Common myeloid progenitor, CD34-positive (primary cell): Measurements from ENCODE around the gene SAMD5.

Source experiments
- CTCF ChIA-PET: fragments of 350-600 bp; sonication (Branson Sonifier 250); formaldehyde crosslinking; loops from one replicate; lab custom pipeline; 2021; ENCODE audit warnings: antibody characterized with exemption; lab: Charles Lee
- POLR2A ChIA-PET: fragments of 350-600 bp; sonication (Branson Sonifier 250); formaldehyde crosslinking; loops from one replicate; lab custom pipeline; 2021; ENCODE audit warnings: antibody characterized with exemption; lab: Charles Lee
- DNase-seq, 3 donors: peaks; one replicate each; pipeline versions ENCODE4 v3.0.0 to v3.0.0-alpha.2; 2013
- H3K27ac ChIP-seq, 2 experiments: 1 replicate in 1 of 2; 2 replicates in 1 of 2; pipeline ENCODE4 v1.7.0; 2013; ENCODE audit warnings: inconsistent platforms in 2 of 2, low read length in 2 of 2, mild to moderate bottlenecking in 2 of 2, low read depth in 1 of 2, moderate library complexity in 1 of 2; ENCODE audit not compliant: severe bottlenecking in 2 of 2, insufficient read depth in 1 of 2, poor library complexity in 1 of 2
- H3K27me3 ChIP-seq, 5 experiments: replicated peaks in 2 of 5; 1 replicate in 3 of 5; 2 replicates in 2 of 5; pipeline versions ENCODE4 v1.6.1 to v1.7.0; 2013; ENCODE audit warnings: low read length in 4 of 5, mild to moderate bottlenecking in 2 of 5, moderate library complexity in 2 of 5, inconsistent platforms in 1 of 5; ENCODE audit not compliant: insufficient read depth in 5 of 5, control insufficient read depth in 4 of 5
- H3K36me3 ChIP-seq, 4 experiments: 1 replicate in 2 of 4; 2 replicates in 2 of 4; pipeline versions ENCODE4 v1.6.1 to v1.7.0; 2013; ENCODE audit warnings: low read length in 3 of 4, control low read depth in 1 of 4, mild to moderate bottlenecking in 1 of 4; ENCODE audit not compliant: control insufficient read depth in 4 of 4, insufficient read depth in 4 of 4
- H3K4me1 ChIP-seq, 4 experiments: 1 replicate in 3 of 4; 2 replicates in 1 of 4; pipeline versions ENCODE4 v1.6.1 to v1.7.1; 2013; ENCODE audit warnings: low read length in 3 of 4, mild to moderate bottlenecking in 3 of 4, control low read depth in 1 of 4, inconsistent platforms in 1 of 4, moderate library complexity in 1 of 4; ENCODE audit not compliant: control insufficient read depth in 4 of 4, insufficient read depth in 4 of 4; ENCODE audit errors: control extremely low read depth in 1 of 4
- H3K4me3 ChIP-seq, 7 experiments: 1 replicate in 4 of 7; 2 replicates in 3 of 7; pipeline versions ENCODE4 v1.5.1 to v1.7.0; 2013; ENCODE audit warnings: mild to moderate bottlenecking in 7 of 7, low read length in 6 of 7, moderate library complexity in 6 of 7, inconsistent platforms in 2 of 7, low read depth in 2 of 7, control low read depth in 1 of 7; ENCODE audit not compliant: insufficient read depth in 4 of 7, control insufficient read depth in 1 of 7; ENCODE audit errors: extremely low read depth in 1 of 7
- H3K9me3 ChIP-seq, 5 experiments: 1 replicate in 4 of 5; 2 replicates in 1 of 5; pipeline versions ENCODE4 v1.6.1 to v1.7.1; 2013; ENCODE audit warnings: low read length in 4 of 5, mild to moderate bottlenecking in 2 of 5, inconsistent platforms in 1 of 5, low read depth in 1 of 5, moderate library complexity in 1 of 5; ENCODE audit not compliant: control insufficient read depth in 4 of 5, insufficient read depth in 2 of 5; ENCODE audit errors: control extremely low read depth in 1 of 5
- WGBS: methylation state at CpG from one replicate; pipeline ENCODE4 v1.1.5; 2013; ENCODE audit not compliant: insufficient coverage; 5-methylcytosine and 5-hydroxymethylcytosine counted together

The SAMD5 gene

GRCh38 chr6:147561726-147562125, 53.2 kb downstream of the SAMD5 start:
- POLR2A ChIA-PET = no interaction called here
- Histone ChIP-seq H3K9me3 (peaks cover 0 to 3% (median 0%) of the 10 kb centered on the region in 5 experiments), H3K27me3 (peaks cover 0 to 39% (median 12%) of the 10 kb centered on the region in 5 experiments), H3K27ac (no peak overlapping the region), H3K36me3 (no peaks in the 10 kb centered on the region), H3K4me1 (no peaks in the 10 kb centered on the region), H3K4me3 (no peak overlapping the region)
- no peak for DNase-seq
- CTCF ChIA-PET = no interaction called here
- WGBS = 89% methylated on average over 6 of the region's 6 CpGs

- Histone ChIP-seq H3K27ac (no peak overlapping the region), H3K4me3 (no peak overlapping the region), H3K36me3 (no peaks in the 10 kb centered on the region), H3K4me1 (no peaks in the 10 kb centered on the region), H3K27me3 (peaks cover 0 to 34% (median 14%) of the 10 kb centered on the region in 5 experiments), H3K9me3 (no peaks in the 10 kb centered on the region)
- POLR2A ChIA-PET = no interaction called here
- no CpG with 5 or more reads among the region's 2 CpGs for WGBS
- no peak for DNase-seq
- CTCF ChIA-PET = no interaction called here
These were observed 55.0 kb downstream of the SAMD5 start for GRCh38 chr6:147563472-147563871.

- H3K9me3 ChIP-seq = no peaks in the 10 kb centered on the region
- peaks cover 0 to 23% (median 11%) of the 10 kb centered on the region in 5 experiments for H3K27me3 ChIP-seq
- ChIA-PET POLR2A (no interaction called here), CTCF (no interaction called here)
- DNase-seq = no peak
- no CpG with 5 or more reads among the region's 1 CpG for WGBS
- no peaks in the 10 kb centered on the region for H3K4me1 ChIP-seq
- no peak overlapping the region for H3K27ac ChIP-seq
- H3K36me3 ChIP-seq = no peaks in the 10 kb centered on the region
- no peak overlapping the region for H3K4me3 ChIP-seq
These were observed 56.1 kb downstream of the SAMD5 start for GRCh38 chr6:147564556-147564955.

GRCh38 chr6:147566244-147566898, 57.9 kb downstream of the SAMD5 start:
- ChIA-PET CTCF (interaction anchor here (1.0 kb wide), 1 partner anchor 280 kb away, joined by 3 read pairs; no protein-coding TSS in a partner anchor), POLR2A (no interaction called here)
- no peak overlapping the region for H3K27ac ChIP-seq
- H3K36me3 ChIP-seq = no peaks in the 10 kb centered on the region
- no peak overlapping the region for H3K4me3 ChIP-seq
- no peak for DNase-seq
- no peaks in the 10 kb centered on the region for H3K9me3 ChIP-seq
- no peaks in the 10 kb centered on the region for H3K4me1 ChIP-seq
- 40% methylated on average over 2 of the region's 3 CpGs for WGBS
- H3K27me3 ChIP-seq = peaks cover 0 to 29% (median 14%) of the 10 kb centered on the region in 5 experiments

- CTCF ChIA-PET = no interaction called here
- POLR2A ChIA-PET = no interaction called here
These were observed 58.8 kb downstream of the SAMD5 start for GRCh38 chr6:147567141-147567805.

GRCh38 chr6:147569788-147570187, 61.3 kb downstream of the SAMD5 start:
- POLR2A ChIA-PET = no interaction called here
- Histone ChIP-seq H3K9me3 (no peaks in the 10 kb centered on the region), H3K4me3 (no peak overlapping the region), H3K27ac (no peak overlapping the region), H3K36me3 (no peaks in the 10 kb centered on the region), H3K27me3 (peaks cover 0 to 21% (median 11%) of the 10 kb centered on the region in 5 experiments), H3K4me1 (no peaks in the 10 kb centered on the region)
- 100% methylated on average over 6 of the region's 7 CpGs for WGBS
- DNase-seq = no peak
- CTCF ChIA-PET = no interaction called here

More at GRCh38 chr6:147567141-147567805, 58.8 kb downstream of the SAMD5 start:
- peaks cover 0 to 20% (median 15%) of the 10 kb centered on the region in 5 experiments for H3K27me3 ChIP-seq
- peak in 1 of 3 donors; percentile 10 for DNase-seq
- no peaks in the 10 kb centered on the region for H3K9me3 ChIP-seq
- H3K27ac ChIP-seq = no peak overlapping the region
- WGBS = 100% methylated on average over 1 of the region's 3 CpGs
- H3K4me1 ChIP-seq = no peaks in the 10 kb centered on the region
- no peak overlapping the region for H3K4me3 ChIP-seq
- H3K36me3 ChIP-seq = no peaks in the 10 kb centered on the region

GRCh38 chr6:147570681-147571080, 62.2 kb downstream of the SAMD5 start:
- peaks cover 0 to 19% (median 11%) of the 10 kb centered on the region in 5 experiments for H3K27me3 ChIP-seq
- ChIA-PET CTCF (no interaction called here), POLR2A (no interaction called here)
- no peaks in the 10 kb centered on the region for H3K36me3 ChIP-seq
- H3K27ac ChIP-seq = no peak overlapping the region
- no peaks in the 10 kb centered on the region for H3K4me1 ChIP-seq
- H3K9me3 ChIP-seq = no peaks in the 10 kb centered on the region
- 94% methylated on average over 2 of the region's 2 CpGs for WGBS
- DNase-seq = no peak
- no peak overlapping the region for H3K4me3 ChIP-seq
